MCF 10A (cell line): ENCODE measurements around the gene HACD4. TPM values are rescaled to one million over a fixed set of nuclear protein-coding genes. Genes with fewer than 3 reads are reported as not detected.

Experiments
- BruUV-seq: library from RNA; stranded (reverse); fragments of 400-500 nt; replicated peaks from 2 replicates; lab custom pipeline; 2021; lab: Mats Ljungman, UMichigan
- CTCF ChIA-PET: fragments of 300-600 bp; sonication (Branson Sonifier 250); formaldehyde crosslinking; extraction: SDS; loops from one replicate; lab custom pipeline; 2021; ENCODE audit warnings: antibody characterized with exemption, inconsistent platforms; lab: Yijun Ruan, JAX
- POLR2A ChIA-PET: fragments of 300-600, 350-650 bp; sonication (Branson Sonifier 250); formaldehyde crosslinking; extraction: SDS; loops from one replicate; lab custom pipeline; 2020; ENCODE audit warnings: antibody characterized with exemption, inconsistent platforms; lab: Yijun Ruan, JAX
- DNase-seq: peaks from one replicate; pipeline ENCODE4 v3.0.0-alpha.2; 2018; ENCODE audit not compliant: unreplicated experiment
- H3K27ac Mint-ChIP-seq: one replicate; pipeline ENCODE4 v1.8.0; 2022; ENCODE audit warnings: mild to moderate bottlenecking, low read depth, mixed read lengths; ENCODE audit not compliant: unreplicated experiment
- H3K27me3 Mint-ChIP-seq: one replicate; pipeline ENCODE4 v1.8.0; 2022; ENCODE audit warnings: mixed read lengths; ENCODE audit not compliant: insufficient read depth, unreplicated experiment
- H3K36me3 Mint-ChIP-seq: one replicate; pipeline ENCODE4 v1.8.0; 2022; ENCODE audit warnings: mild to moderate bottlenecking, moderate library complexity, mixed read lengths; ENCODE audit not compliant: insufficient read depth, unreplicated experiment
- H3K4me1 Mint-ChIP-seq: one replicate; pipeline ENCODE4 v1.8.0; 2022; ENCODE audit warnings: mixed read lengths; ENCODE audit not compliant: insufficient read depth, unreplicated experiment
- H3K4me3 Mint-ChIP-seq: one replicate; pipeline ENCODE4 v1.8.0; 2022; ENCODE audit warnings: mild to moderate bottlenecking, moderate library complexity, mixed read lengths; ENCODE audit not compliant: unreplicated experiment
- H3K9me3 Mint-ChIP-seq: one replicate; pipeline ENCODE4 v1.8.0; 2022; ENCODE audit warnings: mixed read lengths; ENCODE audit not compliant: unreplicated experiment
- CTCF ChIP-seq: fragments of 200-600 bp; IDR thresholded peaks from one replicate; pipeline ENCODE4 v1.8.0; 2022; ENCODE audit warnings: antibody characterized with exemption, mild to moderate bottlenecking; ENCODE audit not compliant: unreplicated experiment
- intact Hi-C: fragments of 100-400 bp; cut with micrococcal nuclease; formaldehyde crosslinking; loops from 2 replicates; pipeline ENCODE4 v1.14.1; 2022
- total RNA-seq: library from RNA; stranded (reverse); gene quantifications from 2 replicates; pipeline ENCODE4 v1.2.3, GENCODE V29; 2022

HACD4 gene
- total RNA-seq, 1 experiment from 2014 or later, result not detected

GRCh38 chr9:21047281-21047691 is 15.8 kb upstream of the HACD4 start:
- TF ChIP-seq CTCF, result no peak
- Mint-ChIP-seq H3K4me3 (no peak overlapping the region), H3K4me1 (no peaks in the 10 kb centered on the region), H3K27ac (no peak overlapping the region), H3K27me3 (no peaks in the 10 kb centered on the region), H3K9me3 (no peaks in the 10 kb centered on the region), H3K36me3 (no peaks in the 10 kb centered on the region)
- CTCF ChIA-PET, result no interaction called here
- intact Hi-C loops, result no loop called here
- DNase-seq, result no peak
- no TSS peak for BruUV-seq
- POLR2A ChIA-PET, result interaction anchor here (0.8 kb wide), 1 partner anchor 50 kb away, joined by 3 read pairs; no protein-coding TSS in a partner anchor

GRCh38 chr9:21043841-21044240 is 12.4 kb upstream of the HACD4 start:
- POLR2A ChIA-PET, result no interaction called here
- DNase-seq, result no peak
- TF ChIP-seq CTCF, result no peak
- intact Hi-C loops, result no loop called here
- Mint-ChIP-seq H3K4me1 (no peaks in the 10 kb centered on the region), H3K4me3 (no peak overlapping the region), H3K36me3 (no peaks in the 10 kb centered on the region), H3K27ac (no peak overlapping the region), H3K27me3 (no peaks in the 10 kb centered on the region), H3K9me3 (no peaks in the 10 kb centered on the region)
- BruUV-seq, result no TSS peak
- CTCF ChIA-PET, result no interaction called here

GRCh38 chr9:21042466-21042865 is 11.0 kb upstream of the HACD4 start:
- Mint-ChIP-seq H3K9me3 (no peaks in the 10 kb centered on the region), H3K36me3 (no peaks in the 10 kb centered on the region)

GRCh38 chr9:21039302-21039701 is 7.9 kb upstream of the HACD4 start:
- DNase-seq, result no peak
- TF ChIP-seq CTCF, result no peak
- POLR2A ChIA-PET, result no interaction called here
- intact Hi-C loops, result no loop called here
- no peaks in the 10 kb centered on the region for H3K9me3 Mint-ChIP-seq
- no peaks in the 10 kb centered on the region for H3K27me3 Mint-ChIP-seq
- no peak overlapping the region for H3K4me3 Mint-ChIP-seq
- H3K27ac Mint-ChIP-seq, result no peak overlapping the region
- no peaks in the 10 kb centered on the region for H3K4me1 Mint-ChIP-seq
- no TSS peak for BruUV-seq
- no peaks in the 10 kb centered on the region for H3K36me3 Mint-ChIP-seq
- CTCF ChIA-PET, result no interaction called here

More at GRCh38 chr9:21042466-21042865, 11.0 kb upstream of the HACD4 start:
- ChIA-PET CTCF (no interaction called here), POLR2A (no interaction called here)
- Mint-ChIP-seq H3K27me3 (no peaks in the 10 kb centered on the region), H3K4me3 (no peak overlapping the region), H3K27ac (no peak overlapping the region), H3K4me1 (no peaks in the 10 kb centered on the region)
- DNase-seq, result no peak
- intact Hi-C loops, result no loop called here
- no TSS peak for BruUV-seq
- no peak for TF ChIP-seq CTCF
